GM12875 (cell line): ENCODE results near the gene CXCL1.

Source experiments
- H3K4me3 ChIP-seq: one replicate; pipeline ENCODE4 v1.5.1; 2011; ENCODE audit warnings: low read depth, low read length, control low read depth
- TF ChIP-seq, protein P1 (sequence below): IDR thresholded peaks from 2 replicates; pipeline ENCODE4 v1.5.1; 2011; ENCODE audit warnings: low read depth, mild to moderate bottlenecking, control low read depth, inconsistent platforms, low read length, moderate library complexity, borderline replicate concordance; ENCODE audit not compliant: insufficient read depth

The CXCL1 gene

DNA sequence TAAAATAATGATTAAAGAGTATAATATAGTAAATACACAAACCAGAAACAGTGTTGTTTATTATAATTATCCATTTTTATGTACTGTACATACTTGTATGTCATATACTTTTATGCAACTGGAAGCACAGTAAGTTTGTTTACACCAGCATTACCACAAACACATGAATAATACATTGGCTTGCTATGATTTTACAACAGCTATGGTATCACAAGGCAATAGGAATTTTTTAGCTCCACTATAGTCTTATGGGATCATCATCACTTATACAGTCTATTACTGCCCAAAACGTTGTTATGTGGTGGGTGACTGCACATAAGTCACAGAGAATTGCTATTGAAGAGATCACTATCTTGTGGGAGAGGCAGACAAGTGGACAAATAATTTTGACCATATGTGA lies 17.9 kb upstream of the CXCL1 start:
- no peak overlapping the region for H3K4me3 ChIP-seq
- TF ChIP-seq, protein P1, sequence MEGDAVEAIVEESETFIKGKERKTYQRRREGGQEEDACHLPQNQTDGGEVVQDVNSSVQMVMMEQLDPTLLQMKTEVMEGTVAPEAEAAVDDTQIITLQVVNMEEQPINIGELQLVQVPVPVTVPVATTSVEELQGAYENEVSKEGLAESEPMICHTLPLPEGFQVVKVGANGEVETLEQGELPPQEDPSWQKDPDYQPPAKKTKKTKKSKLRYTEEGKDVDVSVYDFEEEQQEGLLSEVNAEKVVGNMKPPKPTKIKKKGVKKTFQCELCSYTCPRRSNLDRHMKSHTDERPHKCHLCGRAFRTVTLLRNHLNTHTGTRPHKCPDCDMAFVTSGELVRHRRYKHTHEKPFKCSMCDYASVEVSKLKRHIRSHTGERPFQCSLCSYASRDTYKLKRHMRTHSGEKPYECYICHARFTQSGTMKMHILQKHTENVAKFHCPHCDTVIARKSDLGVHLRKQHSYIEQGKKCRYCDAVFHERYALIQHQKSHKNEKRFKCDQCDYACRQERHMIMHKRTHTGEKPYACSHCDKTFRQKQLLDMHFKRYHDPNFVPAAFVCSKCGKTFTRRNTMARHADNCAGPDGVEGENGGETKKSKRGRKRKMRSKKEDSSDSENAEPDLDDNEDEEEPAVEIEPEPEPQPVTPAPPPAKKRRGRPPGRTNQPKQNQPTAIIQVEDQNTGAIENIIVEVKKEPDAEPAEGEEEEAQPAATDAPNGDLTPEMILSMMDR, result no peak

DNA sequence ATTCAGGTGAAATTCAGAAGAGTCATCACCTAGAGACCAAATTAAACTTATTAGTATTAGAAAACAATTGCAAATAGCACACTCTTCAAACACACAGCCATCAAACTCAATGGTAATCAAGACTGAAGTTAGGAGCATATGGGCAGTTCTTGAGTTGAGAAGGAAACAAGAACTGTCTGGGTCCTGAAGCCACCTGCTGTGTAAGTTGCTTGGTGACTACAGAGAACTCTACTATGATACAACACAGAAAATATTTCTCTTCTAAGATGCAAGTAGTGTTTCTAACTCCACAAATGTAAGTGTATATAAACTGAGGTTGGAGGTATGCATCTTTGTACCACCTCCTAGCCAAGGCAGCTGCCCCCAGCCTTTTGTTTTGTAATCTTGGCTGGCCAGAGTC lies 16.4 kb upstream of the CXCL1 start:
- TF ChIP-seq, protein P1, result no peak

DNA sequence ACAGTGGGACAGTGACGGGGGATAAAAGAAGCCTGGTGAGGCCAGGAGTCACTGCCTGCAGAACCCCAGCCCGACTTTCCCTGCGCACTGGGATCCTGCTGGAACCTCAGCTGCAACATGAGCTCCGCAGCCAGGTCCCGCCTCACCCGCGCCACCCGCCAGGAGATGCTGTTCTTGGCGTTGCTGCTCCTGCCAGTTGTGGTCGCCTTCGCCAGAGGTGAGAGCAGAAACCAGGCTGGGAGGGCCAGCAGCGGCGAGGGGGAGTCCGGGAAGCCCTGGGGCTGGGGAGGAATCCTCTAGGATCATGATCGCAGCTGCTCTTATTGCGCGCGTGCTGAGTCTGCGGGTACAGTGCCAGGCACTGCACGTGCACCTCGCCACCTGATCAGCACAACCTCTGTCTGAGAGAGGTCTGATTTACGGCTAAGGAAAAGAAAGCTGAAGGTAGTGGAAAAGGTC lies 15.9 kb upstream of the CXCL1 start, which contains the start of gene PF4V1:
TSS of gene PF4V1 (plus strand) at position 51 of the 459 bp plus-strand sequence. CDS start at position 118, 67 bp downstream.
- H3K4me3 ChIP-seq, result no peak within 1 kb of the TSS

More for the DNA sequence above, 16.4 kb upstream of the CXCL1 start:
- H3K4me3 ChIP-seq, result no peak overlapping the region

DNA sequence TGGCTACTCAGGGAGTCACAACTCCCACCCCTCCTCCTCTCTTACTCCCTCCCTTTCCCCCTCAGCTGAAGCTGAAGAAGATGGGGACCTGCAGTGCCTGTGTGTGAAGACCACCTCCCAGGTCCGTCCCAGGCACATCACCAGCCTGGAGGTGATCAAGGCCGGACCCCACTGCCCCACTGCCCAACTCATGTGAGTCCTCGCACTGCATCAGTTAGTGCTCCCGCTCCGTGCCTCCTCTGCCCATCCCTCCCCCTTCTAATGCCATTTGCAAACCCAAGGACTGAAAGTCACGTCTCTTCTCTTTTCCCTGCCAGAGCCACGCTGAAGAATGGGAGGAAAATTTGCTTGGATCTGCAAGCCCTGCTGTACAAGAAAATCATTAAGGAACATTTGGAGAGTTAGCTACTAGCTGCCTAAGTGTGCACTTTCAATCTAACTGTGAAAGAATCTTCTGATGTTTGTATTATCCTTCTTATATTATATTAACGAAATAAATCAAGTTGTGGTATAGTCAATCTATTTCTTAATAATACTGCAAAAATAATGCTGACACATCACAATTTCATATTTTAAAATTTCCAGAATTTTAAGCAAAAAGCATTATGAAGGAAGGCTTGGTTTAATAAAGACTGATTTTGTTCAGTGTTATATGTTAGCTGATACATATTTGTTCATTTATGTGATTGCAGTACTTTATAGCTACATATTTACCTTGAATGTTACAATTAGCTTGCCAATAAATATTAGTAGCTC lies 15.3 kb upstream of the CXCL1 start:
- no peak overlapping the region for H3K4me3 ChIP-seq
- TF ChIP-seq, protein P1, result no peak

More for the DNA sequence above, 15.9 kb upstream of the CXCL1 start, which contains the start of gene PF4V1:
- TF ChIP-seq, protein P1, result no peak

DNA sequence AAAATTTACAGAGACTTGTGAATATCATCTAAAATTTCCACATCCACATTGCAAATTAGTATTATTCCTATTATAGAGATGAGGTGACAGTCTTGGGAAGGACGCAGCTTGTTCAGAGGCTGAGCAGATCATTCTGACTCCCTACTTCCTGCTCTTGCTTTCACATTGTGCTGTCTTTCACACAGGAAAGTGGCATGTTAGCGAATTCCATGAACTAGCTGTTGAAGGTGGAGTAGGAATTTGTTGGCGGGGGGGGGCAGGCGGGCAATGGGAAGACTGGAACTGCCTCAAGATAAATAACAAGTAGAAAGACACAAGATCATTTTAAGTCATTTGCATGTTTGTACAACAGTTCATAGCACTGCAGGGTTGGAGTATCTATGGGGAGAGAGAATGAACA lies 13.8 kb upstream of the CXCL1 start:
- no peak overlapping the region for H3K4me3 ChIP-seq
- TF ChIP-seq, protein P1, result no peak

DNA sequence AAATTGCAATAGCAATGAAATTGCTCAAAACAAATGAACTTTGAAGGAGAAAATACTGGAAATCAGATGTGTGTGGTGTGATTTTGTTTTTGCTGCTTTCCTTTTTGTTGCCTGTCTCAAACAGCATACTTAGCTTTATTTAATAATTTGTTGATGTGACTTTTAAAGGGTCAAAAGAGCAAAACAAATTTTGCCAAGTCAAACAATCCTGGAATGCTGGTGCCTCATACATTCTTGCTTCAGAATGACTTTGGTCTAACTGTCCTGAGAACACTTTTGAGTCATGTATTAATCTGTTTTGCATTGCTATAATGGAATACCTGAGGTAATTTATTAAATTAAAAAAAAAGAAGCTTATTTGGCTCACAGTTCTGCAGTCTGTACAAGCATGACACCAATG lies 12.7 kb upstream of the CXCL1 start:
- H3K4me3 ChIP-seq, result no peak overlapping the region
- TF ChIP-seq, protein P1, result no peak

DNA sequence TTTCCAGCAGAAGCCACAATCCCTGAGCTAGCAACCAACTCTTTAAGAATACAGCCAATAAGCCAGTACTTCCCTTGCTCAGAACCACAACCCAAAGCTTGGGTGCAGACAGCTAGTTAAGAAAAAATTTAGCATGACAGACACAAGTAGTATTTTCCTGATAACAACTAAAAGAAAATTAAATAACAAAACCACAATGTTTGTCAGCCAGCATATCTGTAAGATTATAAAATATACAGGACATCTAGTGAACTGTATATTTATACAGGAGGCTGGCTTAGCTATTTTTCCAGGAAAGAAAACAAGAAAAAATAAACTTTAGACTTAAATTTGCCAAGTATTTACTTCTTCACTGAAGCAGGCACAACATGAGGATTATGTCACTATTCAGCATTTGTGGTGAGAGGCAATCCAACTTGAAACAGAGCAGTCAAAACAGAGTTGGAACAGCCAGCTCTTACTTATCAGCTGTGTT lies 9.5 kb upstream of the CXCL1 start:
- no peak overlapping the region for H3K4me3 ChIP-seq
- TF ChIP-seq, protein P1, result no peak
